ENCODE measurements around the gene CBL. TPM values are rescaled to one million over a fixed set of nuclear protein-coding genes. Genes with fewer than 3 reads are reported as not detected.
A peak's percentile ranks its signal among the peaks of the same experiment; 100 is the strongest.

Gene CBL
- total and polyA plus RNA-seq, 10 of the 15 experiments (the other 5 are each of a cell fraction or from before 2014, with no cell fraction given) = 3.9 to 27.1 (median 9.5) TPM

DNA sequence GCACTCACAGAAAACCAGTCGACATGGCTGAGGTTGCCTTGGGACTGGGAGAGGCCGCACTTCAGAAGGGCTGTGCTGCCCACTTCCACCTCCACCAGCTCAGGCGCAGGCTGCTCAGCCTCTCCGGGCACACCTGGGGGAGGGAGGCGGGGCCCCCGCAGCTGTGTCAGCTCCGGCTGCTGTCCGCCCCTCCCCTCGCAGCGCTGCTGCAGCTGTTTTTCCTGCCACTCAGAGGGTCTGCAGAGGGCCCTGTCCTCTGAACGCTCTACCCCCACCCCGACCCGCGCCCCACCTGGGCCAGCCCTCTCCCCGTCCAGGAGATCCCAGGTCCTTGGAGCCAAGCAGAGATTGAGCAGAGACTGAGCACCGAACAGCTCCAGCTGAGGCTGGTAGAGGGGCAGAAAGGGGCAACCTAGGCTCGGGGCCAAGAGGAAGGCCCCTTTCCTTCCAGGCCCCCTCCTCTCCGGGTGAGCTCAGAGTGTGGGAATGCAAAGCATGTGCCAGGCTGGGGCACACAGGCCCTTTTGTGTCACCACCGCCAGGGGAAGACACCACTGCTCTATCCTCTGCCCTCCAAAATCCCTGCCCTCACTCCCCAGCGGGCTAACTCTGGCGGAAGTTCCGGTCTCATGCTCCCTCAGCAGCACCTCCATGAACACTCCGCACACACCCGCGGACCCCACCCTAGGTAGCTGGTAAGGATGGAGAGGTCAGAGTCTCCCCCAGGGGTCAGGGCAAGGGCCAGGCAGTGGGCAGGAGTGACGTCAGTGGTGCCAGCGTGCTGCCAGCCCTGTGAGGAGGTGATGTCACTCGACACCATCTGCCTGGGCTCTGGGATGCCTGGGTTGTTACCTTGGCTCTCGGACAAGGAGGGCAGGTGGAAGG is 109.2 kb downstream of the CBL start (continued):
- TF ChIP-seq NBN (IDR thresholded peaks at IDR 0.05) (no peak), ZNF687 (IDR thresholded peaks at IDR 0.05) (peak; percentile 83), PKNOX1 (IDR thresholded peaks at IDR 0.05) (peak; percentile 22; the same call in 1 of the 2 replicates), JUND (IDR thresholded peaks at IDR 0.05; ENCODE audit: low read depth, low read length) (no peak), MXI1 (IDR thresholded peaks at IDR 0.05; ENCODE audit: low read depth, low read length) (no peak), RAD51 (IDR thresholded peaks at IDR 0.05) (no peak), ZZZ3 (IDR thresholded peaks at IDR 0.05; ENCODE audit: control insufficient read depth, insufficient read length, low read depth) (no peak), TCF12 (IDR thresholded peaks at IDR 0.05; ENCODE audit: low read depth, low read length) (peak; percentile 61; the same call in 1 of the 2 replicates), KLF5 (IDR thresholded peaks at IDR 0.05; ENCODE audit: partially characterized antibody) (no peak), NR2F1 (conservative IDR thresholded peaks at IDR 0.05) (peak; percentile 81), SP1 (IDR thresholded peaks at IDR 0.05; ENCODE audit: low read depth, low read length) (no peak), CTCF (IDR thresholded peaks at IDR 0.05 in 2 of 3, conservative IDR thresholded peaks at IDR 0.05 in 1 of 3; ENCODE audit: control insufficient read depth in 2 of 3, extremely low read depth in 1 of 3, insufficient read depth in 1 of 3, low read depth in 3 of 3, low read length in 3 of 3) (0 out of 6 replicates have a peak, but pooled peaks of 2 of the 3 experiments have one; percentile 0 to 5), ZNF622 (IDR thresholded peaks at IDR 0.05) (no peak), STAT3 (IDR thresholded peaks at IDR 0.05; ENCODE audit: low read depth, low read length) (no peak)
- TF ChIP-seq, protein P1, sequence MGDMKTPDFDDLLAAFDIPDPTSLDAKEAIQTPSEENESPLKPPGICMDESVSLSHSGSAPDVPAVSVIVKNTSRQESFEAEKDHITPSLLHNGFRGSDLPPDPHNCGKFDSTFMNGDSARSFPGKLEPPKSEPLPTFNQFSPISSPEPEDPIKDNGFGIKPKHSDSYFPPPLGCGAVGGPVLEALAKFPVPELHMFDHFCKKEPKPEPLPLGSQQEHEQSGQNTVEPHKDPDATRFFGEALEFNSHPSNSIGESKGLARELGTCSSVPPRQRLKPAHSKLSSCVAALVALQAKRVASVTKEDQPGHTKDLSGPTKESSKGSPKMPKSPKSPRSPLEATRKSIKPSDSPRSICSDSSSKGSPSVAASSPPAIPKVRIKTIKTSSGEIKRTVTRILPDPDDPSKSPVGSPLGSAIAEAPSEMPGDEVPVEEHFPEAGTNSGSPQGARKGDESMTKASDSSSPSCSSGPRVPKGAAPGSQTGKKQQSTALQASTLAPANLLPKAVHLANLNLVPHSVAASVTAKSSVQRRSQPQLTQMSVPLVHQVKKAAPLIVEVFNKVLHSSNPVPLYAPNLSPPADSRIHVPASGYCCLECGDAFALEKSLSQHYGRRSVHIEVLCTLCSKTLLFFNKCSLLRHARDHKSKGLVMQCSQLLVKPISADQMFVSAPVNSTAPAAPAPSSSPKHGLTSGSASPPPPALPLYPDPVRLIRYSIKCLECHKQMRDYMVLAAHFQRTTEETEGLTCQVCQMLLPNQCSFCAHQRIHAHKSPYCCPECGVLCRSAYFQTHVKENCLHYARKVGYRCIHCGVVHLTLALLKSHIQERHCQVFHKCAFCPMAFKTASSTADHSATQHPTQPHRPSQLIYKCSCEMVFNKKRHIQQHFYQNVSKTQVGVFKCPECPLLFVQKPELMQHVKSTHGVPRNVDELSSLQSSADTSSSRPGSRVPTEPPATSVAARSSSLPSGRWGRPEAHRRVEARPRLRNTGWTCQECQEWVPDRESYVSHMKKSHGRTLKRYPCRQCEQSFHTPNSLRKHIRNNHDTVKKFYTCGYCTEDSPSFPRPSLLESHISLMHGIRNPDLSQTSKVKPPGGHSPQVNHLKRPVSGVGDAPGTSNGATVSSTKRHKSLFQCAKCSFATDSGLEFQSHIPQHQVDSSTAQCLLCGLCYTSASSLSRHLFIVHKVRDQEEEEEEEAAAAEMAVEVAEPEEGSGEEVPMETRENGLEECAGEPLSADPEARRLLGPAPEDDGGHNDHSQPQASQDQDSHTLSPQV (IDR thresholded peaks at IDR 0.05) = no peak
- TF ChIP-seq, protein P2, sequence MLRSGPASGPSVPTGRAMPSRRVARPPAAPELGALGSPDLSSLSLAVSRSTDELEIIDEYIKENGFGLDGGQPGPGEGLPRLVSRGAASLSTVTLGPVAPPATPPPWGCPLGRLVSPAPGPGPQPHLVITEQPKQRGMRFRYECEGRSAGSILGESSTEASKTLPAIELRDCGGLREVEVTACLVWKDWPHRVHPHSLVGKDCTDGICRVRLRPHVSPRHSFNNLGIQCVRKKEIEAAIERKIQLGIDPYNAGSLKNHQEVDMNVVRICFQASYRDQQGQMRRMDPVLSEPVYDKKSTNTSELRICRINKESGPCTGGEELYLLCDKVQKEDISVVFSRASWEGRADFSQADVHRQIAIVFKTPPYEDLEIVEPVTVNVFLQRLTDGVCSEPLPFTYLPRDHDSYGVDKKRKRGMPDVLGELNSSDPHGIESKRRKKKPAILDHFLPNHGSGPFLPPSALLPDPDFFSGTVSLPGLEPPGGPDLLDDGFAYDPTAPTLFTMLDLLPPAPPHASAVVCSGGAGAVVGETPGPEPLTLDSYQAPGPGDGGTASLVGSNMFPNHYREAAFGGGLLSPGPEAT (IDR thresholded peaks at IDR 0.05; ENCODE audit: low read depth) = no peak

Measured in GM12878 (cell line).